Right ventricle myocardium superior (tissue), 1 donor: Measurements from ENCODE around the gene KCNQ4. TPM values are rescaled to one million over a fixed set of nuclear protein-coding genes. Genes with fewer than 3 reads are reported as not detected.

Experiments
- ATAC-seq: fragments of 200-7000 bp; cut with Tn5 transposase; one replicate; pipeline ENCODE4 v1.9.1; 2020; ENCODE audit warnings: mild to moderate bottlenecking; ENCODE audit not compliant: poor library complexity
- DNase-seq: peaks from one replicate; pipeline ENCODE4 v3.0.0-alpha.2; 2020
- intact Hi-C: fragments of 100-400 bp; cut with DNase I; formaldehyde crosslinking; loops from one replicate; pipeline ENCODE4 v1.11.2; 2022
- total RNA-seq: library from RNA; stranded (reverse); fragmentation: NEBNext Ultra II Directional; extraction: Animal tissue kit (Norgen Biotek cat#: 25700); gene quantifications from one replicate; pipeline ENCODE4 v1.2.1, GENCODE V29; 2021
- donor health status: DM: no; HTN: yes; CAD: no; lungs with severe emphysema.

Gene KCNQ4
- total RNA-seq, 1 donor from 2014 or later = 2.6 TPM

DNA sequence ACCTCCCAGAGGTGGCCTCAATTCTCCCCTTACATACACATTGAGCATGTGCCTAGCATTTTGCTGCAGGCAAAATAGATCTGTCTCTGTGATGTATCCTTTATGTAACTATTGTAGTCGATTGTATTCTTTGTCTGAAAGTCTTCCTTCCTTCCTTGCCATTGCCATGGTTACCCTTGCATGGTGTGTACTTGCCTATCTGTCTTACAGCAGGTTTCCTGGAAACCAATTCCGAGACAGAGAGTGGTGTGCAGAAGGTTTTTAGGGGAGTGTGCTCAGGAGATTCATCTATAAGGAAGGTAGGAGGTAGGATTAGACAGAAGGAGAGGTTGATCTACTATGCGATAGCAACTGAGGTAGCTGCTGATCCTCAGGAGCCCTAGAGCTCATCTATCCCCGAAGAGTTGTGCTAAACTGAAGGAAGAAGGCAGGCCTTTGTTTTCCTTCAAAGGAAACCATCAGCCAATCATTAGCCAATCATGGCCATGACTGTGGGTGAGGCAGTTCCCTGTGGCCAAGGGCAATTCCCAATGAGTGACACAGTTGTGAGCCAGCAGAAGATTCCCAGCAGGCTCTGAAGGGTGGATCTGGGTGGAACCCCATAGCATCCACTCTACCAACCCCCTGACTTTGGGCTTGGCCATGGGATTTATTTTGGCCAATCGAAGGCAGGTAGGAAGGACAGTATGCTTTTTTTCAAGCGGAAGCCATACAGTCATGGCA is 63.6 kb downstream of the KCNQ4 start:
- DNase-seq (no peak), ATAC-seq (no peak)
- intact Hi-C loops = loop anchor here (5.0 kb wide), 1 partner anchor 70 kb away; no protein-coding TSS in a partner anchor

DNA sequence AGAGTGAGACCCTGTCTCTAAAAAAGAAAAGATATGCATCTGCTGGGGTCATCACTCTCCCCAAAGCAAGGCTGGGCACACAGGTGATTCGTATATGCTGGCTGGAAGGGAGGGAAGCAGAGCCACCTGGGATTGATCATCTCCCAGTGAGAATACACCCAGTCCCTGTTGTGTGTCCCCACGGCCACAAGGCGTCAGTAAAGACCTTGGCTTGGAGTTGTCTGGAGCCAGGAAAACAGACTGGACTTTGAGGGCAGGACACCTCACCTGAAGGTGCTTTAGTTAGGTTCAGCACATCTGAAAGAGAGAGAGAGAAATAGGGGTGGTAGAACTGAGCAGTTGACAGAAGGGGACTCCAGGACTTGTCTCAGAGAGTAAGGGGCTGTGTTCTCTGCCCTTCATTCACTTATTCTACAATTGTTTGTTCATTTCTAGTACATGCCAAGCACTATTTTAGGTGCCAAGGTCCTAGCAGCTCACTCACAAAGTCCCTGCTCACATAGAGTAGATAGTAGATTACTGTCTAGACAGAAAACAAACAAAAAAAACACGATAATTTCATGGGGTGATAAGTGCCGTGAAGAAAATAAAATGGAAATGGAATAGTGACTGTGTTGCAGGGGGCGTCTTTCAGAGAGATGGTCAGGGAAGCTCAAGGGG is 65.1 kb downstream of the KCNQ4 start:
- ATAC-seq = peak; percentile 90
- DNase-seq = peak; percentile 60
- intact Hi-C loops = loop anchor here (2.0 to 5.0 kb wide), 3 partner anchors 71 to 236 kb away; no protein-coding TSS in a partner anchor

DNA sequence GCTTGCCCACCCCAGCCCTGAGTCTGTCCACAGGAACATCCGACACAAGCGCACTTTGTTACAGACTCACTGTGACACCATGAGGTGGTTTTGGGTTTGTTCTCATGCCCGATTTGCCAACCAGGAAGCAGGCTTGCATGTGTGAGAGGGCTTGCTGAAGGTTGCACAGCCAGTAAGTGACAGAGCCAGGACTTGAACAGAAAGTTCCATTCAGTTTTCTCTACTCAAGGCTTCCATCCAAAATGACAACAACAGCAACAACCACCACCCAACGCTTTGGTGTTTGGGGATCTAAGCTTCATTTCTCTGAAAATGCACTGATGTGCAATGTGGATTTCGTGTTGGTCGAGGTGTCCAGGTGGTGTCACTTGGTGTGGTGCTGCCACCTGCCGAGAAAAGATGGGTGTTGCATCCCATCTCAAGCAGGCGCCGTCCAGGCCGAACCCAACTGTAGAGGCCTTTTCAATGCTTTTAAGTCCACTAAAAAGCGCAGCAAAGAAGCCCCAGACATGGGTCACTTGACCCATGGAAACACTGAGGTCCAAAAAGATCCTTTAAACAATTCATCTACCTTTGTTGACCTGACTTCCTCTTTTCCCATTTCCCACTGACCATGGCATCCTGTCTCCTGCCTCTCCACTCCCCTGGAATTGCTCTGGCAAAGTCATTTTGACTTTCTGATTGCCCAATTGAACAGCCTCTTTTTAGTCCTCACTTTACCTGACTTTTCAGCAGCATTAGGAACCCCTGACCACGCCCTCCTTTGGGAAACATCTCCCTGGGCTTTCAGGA is 66.4 kb downstream of the KCNQ4 start:
- intact Hi-C loops = loop anchor here (2.0 to 5.0 kb wide), 3 partner anchors 73 to 237 kb away; no protein-coding TSS in a partner anchor
- peak; percentile 94 for ATAC-seq
- peak; percentile 80 for DNase-seq

DNA sequence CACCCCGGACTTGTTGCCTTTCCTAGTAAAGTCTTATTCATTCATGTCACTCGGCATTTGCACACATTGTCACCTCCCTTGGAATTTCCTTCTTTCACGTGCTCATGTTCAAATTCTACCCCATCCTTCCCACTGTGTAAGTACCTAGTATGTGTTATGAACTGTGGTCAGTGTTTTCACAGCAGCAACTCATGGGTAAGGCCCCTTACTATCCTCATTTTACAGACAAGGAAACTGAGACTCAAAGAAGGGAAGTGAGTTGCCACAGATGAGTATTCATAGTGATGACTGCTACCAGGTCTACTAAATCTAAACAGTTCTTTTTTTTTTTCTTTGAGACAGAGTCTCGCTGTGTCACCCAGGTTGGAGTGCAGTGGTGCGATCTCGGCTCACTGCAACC is 68.1 kb downstream of the KCNQ4 start:
- ATAC-seq (no peak), DNase-seq (no peak)
- intact Hi-C loops = no loop called here

DNA sequence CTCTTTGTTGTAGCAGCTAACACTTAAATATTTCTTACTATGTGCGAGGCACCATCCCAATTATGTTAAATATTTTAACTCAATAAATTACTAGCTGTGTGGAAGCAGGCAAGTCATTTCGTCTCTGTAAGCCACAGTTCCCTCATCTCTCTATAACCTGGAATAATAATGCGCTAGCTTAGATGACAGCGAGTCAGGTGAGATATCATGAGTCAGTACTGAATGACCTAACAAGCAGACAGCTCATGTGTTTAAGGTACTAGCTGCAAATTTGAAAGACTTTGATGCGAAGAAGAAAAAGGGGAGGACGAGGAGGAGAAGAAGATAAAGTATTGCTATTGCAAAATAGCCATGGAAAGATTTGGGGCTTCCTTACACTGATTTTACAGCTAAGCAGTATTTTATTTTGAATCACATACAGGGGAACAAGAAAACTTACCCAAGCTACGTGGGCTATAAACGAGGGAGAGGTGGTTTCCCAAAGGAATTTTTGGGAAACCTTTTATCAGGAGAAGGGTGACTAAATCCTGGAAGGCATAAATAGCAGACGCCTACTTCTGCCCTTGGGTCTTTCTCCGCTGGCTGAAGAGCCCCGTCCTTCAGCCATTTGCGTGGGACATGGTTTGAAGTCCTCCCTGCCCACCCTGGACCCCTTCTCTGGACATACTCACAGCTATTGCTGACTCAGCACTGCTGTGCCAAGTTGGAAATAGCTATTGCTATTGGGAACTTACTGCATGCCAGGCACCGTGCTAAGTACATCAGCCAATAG is 69.7 kb downstream of the KCNQ4 start:
- no peak for ATAC-seq
- DNase-seq = no peak
- intact Hi-C loops = no loop called here

DNA sequence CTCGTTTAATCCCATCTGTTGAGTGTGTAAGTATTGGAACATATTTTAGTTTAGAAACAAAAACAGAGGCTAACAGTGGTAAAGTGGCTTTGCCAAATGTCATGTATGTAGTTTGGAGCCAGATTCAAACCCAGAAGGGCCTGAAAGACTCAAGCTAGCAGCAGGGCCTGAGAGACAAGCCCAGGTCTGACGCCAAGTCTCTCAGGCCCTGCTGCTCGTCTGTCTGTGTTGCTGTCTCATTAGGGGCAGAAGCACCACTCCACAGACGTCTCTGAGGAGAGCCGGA is 70.2 kb downstream of the KCNQ4 start:
- DNase-seq (no peak), ATAC-seq (no peak)
- intact Hi-C loops = no loop called here

DNA sequence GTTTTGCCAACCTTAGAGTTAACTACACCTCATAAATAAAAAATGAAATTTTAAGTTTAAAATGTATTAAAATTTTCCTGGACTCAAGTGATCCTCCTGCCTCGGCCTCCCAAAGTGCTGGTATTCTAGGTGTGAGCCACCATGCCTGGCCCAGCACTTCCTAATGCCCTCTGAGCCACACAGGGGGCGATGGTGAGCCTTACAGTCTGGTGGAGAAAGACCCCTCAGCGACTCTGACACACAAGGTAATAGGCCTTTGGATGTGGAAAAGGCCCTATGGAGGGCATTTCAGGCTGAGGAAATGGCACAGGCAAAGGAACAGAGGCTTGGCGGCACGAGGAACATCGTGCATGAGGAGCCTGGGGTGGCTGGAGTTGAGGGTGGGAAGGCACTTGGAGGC is 71.9 kb downstream of the KCNQ4 start:
- DNase-seq (no peak), ATAC-seq (no peak)
- intact Hi-C loops = no loop called here

DNA sequence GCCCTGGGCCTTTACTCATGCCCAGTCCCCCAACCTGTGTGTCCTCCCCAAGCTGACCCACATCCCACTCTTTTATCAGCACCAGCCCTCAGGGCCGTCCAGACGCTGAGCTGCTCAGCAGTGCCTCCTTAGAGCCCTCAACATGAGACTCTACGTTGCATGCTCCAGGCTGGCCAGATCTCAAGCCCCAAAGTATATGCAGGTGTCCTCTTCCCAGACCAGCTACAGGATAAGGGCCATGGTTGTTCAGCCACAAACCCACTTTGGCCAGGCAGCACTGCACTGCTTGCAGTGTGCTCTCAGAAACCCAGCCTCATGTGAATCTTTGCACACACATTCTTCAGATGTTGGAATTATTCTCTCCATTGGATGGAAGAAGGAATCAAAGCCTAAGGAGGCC is 72.5 kb downstream of the KCNQ4 start:
- intact Hi-C loops = no loop called here
- ATAC-seq = no peak
- no peak for DNase-seq

DNA sequence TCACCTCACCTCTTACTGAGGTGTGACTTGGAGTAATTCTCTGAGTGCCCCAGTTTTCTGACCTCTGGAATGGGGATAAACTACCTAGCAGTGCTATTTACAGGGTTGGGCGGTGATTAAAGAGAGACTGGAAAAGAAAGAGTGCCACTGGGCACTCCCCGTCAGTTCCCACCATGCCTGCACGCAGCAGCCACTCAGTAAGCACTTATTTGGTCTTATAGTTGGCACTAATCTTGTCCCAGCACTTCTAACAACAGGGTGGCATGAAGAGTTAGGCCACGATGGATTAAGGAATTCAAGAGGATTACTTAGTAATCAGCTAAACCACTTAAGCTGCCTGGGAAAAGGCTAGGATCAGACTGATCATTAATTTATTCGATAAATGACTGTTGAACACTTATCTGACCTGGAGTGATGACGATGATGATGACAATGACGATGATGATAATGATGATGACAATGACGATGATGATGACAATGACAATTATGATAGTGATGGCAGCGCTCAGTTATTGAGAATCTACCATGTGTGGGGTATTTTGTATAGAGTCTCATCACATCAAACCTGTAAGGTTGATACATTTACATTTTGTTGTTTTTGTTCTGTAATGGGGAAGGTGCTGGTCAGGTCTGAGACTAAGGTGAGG is 73.2 kb downstream of the KCNQ4 start:
- DNase-seq = no peak
- intact Hi-C loops = no loop called here
- no peak for ATAC-seq

DNA sequence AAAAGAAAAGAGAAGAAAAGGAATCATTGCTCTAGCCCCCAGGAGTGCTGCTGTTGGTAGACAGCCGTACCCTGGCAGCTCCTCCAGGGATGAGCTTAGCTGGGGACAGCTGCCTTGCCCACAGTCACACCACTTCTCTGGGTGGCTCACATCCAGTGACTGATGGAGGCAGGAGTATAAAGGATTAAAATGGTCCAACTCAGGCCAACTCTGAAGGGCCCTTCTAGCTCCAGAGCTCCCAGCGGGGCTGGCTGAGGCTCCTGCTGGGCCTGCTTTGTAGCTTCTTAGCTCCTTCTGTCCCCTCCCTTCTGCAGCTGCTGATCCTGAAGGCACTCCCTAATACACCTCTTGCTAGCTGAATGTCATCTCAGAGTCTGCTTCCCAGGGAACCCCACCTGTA is 74.2 kb downstream of the KCNQ4 start:
- intact Hi-C loops = no loop called here
- no peak for ATAC-seq
- no peak for DNase-seq

DNA sequence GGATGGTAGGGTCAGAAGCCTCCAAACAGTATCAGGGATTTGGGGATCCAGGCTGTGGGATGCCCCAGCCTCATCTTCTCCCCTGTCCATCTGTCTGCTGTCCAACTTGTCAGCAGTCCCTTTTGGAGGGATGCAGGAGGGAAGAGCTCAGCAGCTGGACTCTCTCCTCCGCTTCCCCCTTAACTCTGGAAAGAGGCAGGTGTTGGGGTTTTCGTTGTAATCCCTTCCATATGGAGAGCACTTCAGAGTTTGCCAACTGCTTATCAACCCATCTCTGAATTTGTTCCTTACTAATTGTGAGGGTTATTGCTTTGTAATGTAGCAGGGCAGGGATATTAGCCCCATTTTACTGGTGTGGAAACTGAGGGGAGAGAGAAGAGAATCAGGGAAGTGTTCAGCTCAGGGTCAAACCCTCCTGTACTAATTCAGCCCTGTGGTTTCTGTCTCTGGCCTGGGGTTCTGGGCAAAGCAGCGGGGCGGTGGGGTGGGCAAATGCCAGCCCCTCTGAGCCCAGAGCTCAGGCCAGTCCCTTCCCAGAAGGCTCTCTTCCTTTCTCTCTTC is 75.3 kb downstream of the KCNQ4 start:
- intact Hi-C loops = no loop called here
- DNase-seq = no peak
- ATAC-seq = no peak

DNA sequence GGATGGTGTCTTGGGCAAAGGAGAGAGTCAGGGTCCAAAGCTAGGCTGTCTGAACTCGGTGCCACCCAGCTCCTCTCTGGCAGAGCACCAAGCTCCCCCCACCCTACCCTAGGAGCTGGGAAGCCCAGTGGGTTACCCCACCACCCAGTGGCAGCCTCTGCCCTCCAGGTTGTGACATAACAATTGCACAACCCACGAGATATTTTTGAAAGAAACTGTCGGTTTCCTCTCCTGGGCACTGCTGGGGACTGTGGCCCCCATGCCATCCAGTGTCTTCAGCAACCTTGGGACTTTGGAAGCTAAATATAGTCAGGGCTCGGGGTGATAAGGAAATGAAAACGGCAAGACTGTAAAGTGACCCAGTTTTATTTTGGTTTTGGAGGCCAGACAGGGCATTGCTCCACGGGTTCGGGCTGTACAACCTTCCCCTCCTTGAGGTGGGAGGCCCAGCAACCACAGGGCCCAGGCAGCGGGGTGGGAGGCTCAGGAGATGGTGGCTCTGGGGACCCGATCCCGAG is 77.2 kb downstream of the KCNQ4 start:
- ATAC-seq (peak; percentile 25), DNase-seq (no peak)
- intact Hi-C loops = no loop called here

DNA sequence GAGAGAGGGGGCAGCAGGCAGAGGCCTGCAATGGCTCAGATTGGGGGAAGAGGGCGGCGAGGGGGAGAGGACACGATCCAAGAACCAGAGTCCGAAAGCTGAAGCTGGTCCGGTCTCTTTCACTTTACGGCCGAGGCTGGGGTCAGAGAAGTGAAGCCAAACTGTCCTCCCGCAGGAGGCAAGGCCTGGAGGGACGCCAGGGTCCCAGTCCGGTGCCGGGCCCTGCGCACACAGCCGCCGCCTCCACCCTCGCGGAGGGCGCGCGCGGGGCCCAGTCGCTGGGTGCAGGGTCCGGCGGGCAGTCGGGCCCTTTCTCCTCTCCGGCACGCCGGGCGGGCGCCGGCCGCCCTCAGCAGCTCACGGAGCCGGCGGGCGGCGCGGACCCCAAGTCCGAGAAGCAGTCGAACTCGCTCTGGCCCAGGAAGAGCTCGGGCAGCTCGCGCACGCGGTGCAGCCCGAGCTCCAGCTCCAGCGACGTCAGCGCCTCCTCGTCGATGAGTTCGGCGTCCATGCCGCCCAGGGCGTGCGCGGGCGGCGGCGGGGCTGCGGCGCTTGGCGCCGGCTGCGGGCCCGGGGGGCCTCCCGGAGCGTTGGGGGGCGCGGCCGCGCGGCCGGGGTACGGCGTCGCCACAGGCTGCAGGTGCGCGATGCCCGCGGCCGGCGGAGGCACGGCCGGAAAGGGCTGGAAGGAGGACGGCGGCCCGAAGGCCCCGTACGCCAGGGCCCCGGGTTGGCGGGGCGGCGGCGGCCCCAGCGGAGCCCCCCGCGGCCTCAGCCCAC is 77.8 kb downstream of the KCNQ4 start:
- intact Hi-C loops = no loop called here
- peak; percentile 63 for DNase-seq
- peak; percentile 22 for ATAC-seq

DNA sequence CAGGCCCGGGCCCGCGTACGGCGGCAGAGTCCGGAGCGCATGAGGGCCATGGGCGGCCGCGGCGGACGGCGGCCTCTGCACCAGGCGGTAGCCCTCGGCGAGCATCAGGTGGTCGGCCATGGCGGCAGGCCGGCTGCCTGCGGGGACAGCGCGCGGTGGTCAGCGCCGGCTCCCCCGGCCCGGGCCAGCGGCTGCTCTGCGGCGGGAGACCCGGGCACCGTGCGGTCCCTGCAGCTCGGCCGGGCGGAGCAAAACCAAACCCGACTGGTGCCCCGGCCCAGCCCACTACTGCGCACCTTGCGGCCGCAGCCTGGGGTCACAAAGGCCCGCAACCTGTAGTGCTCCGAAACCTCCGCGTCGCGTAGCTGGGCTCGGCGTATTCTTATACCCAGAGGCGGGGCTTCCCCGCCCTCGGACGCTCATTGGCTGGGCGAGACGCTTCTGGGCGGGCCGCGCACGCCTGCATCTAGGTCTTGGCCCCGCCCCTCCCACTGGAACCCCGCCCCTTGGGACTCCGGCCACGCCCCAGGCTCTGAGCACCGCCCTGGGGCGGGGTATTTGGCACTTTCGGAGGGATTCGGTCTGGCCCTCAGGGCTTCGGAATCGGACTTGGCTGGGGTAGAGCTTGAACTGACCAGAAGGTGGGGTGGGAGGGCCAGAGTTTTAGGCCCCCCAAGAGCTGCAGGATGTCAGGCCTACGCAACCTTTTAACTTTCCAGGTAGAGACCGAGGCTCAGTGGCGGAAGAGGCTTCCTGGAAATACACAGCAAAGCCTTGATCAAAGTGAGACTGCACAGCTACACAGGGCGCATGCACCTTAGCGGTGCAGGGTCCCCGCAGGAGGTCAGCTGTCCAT is 78.6 kb downstream of the KCNQ4 start, which contains the start of gene CITED4:
Gene CITED4, minus strand, starts transcription at position 356 of the 856 bp plus-strand sequence. Its CDS starts 236 bp downstream, at position 120.
- intact Hi-C loops = no loop called here
- ATAC-seq (peak; percentile 92), DNase-seq (peak; percentile 98)

DNA sequence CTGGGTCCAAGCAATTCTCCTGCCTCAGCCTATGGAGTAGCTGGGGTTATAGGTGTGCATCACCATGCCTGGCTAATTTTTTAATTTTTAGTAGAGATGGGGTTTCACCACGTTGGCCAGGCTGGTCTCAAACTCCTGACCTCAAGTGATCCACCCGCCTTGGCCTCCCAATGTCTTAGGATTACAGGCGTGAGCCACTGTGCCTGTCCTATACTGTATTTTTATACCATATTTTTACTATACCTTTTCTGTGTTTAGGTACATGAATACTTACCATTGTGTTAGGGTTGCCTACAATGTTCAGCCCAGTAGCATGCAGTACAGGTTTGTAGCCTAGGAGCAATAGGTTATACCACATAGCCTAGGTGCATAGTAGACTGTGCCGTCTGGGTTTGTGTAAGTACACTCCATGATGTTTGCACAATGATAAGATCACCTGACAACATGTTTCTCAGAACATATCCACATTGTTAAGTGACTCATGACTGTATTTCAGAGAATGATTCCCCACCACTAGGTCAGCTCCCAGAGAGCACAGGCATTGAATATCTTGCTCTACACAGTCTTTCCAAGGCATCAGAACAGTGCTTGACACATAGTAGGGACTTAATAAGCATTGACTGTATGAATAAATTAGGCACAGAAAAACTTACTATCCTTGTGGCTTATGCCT is 84.6 kb downstream of the KCNQ4 start:
- intact Hi-C loops = no loop called here
- no peak for DNase-seq
- ATAC-seq = no peak
